ENCODE results near the gene MLST8.
"Not testable (repeated sequence)": the region's sequence is repeated elsewhere in the genome, so short reads cannot be mapped to it uniquely, and the experiment has no call there.

The MLST8 gene

GRCh38 chr16:2250652-2251295 is 45.5 kb downstream of the MLST8 start:
- no peak for DNase-seq

- DNase-seq, result peak; percentile 93
These were observed 46.2 kb downstream of the MLST8 start, which contains the start of gene ECI1 for GRCh38 chr16:2251296-2252111. ECI1 (minus strand) TSS chr16:2251587; CDS start chr16:2251566, 21 bp downstream.

- no peak for DNase-seq
These were observed 47.5 kb downstream of the MLST8 start for GRCh38 chr16:2252806-2253148.

GRCh38 chr16:2253293-2253692 is 48.0 kb downstream of the MLST8 start:
- DNase-seq, result no peak

- DNase-seq, result no peak
These were observed 51.4 kb downstream of the MLST8 start for GRCh38 chr16:2256531-2257140.

- no peak for DNase-seq
These were observed 52.5 kb downstream of the MLST8 start for GRCh38 chr16:2257726-2258125.

GRCh38 chr16:2258530-2258929 is 53.3 kb downstream of the MLST8 start:
- not testable (repeated sequence) for DNase-seq

Data from NCI-H345 (cell line).